Measurements from ENCODE around the gene SETDB1.

The SETDB1 gene

DNA sequence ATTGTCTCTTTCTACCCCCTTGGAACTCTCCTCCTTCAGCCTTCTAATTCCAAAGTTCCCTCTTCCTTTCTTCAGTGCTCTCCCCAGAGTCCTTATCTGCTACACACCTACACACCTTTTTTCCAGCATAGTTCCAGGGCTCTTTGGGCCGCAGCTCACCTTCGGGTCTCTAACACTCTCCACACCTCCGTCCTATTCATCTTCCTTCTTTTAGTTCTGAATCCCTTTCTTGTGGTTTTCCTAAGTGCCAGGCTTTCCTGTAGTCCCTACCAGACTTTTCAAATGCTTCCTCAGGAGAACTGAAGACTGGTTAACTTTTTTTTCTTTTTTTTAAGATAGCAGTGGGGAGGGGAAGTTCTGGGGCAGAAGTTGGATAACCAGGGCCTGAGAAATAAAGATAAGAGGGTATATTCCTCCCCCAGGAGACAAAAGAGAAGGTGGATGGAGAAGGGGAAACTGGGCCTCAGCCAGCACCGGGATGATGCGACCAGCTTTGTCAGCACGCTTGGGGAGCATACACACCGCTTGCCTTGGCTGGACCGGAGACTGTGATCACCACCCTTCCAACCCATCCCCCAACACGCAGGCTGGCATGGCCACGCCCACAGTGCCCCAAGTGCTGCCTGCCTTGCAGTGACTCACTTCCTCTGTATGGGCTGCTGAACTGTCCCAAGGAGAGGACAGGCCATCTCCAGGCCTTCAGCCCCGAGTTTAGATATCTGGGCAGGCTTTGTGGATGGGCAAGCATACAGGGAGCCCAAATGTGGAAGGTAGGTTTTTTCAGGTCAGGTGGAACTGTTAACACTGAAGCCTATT, 50.9 kb downstream of the SETDB1 start:
- peak; percentile 82 to 87 for DNase-seq

DNA sequence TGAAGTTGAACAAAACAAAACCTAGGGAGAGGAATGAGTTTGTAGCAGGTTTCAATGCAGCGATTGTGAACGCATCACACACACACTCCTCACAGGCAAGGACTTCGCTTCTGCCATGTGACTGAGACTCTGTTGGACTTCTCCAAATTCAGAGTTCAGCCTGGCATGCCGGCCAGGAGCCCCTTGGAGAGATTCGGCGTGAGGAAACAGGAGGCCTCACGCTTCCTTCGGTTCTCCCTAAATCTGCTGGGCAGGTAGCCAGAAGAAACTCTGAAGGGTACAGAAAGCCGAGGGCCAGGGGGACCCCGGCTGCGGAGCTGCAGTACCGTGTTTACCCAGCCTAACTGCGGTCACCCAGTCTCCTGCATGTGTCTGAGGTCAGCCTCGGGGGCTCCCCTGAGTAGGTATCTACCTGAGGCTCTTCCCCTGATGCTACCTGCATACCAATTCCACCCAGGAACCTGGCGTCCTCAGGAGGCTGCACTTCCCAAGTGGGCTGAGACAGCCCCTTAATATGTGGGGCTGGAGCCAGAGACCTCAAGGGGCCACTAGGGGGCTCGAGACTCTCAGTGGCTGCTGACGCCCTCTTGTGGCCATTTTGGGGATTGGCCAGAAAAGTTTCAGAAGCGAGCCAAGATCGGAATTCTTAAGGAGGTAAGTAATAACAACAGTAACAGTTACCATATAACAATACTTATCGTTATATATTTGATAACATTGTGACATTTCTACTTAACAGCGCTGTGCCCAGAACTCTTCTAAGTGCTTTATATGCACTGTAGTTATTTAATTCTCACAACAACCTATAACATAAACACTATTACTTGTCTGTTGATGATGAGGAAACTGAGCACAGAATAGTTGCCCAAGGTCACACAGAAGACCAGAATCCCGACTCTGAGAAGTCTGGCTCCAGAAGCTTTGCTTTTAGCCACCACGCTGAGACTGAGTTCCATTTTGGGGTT, 53.2 kb downstream of the SETDB1 start:
- DNase-seq = peak; percentile 85 to 91

DNA sequence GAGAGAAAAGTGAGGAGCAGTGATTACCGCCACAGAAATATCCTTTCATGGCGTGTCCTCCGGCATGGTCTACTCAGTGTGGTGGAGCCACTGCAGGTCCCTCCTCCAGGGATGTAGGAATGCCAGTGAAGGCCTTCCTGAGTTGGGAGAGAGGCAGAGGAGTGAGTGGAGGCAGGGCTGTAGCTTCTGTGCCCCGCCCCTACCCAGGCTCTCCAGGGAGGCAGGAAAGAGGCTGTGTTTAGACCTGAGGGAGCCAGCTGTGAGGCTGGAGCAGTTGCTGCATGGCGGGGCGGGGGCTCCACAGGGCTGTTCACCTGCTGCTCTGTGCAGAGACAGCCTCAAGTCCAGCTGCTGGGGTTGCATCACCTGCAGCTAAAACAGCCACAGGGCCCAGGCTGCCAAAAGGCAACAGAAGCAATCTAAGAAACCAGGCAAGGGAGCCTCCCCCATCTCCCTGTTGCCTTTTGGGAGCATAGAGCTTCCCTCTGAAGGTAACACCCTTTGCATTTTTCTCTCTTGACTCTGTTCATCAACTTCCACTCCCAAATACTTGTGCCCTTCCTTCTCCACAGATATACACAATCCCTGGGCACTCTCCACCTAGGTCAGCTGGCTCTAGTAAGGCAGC, 55.1 kb downstream of the SETDB1 start:
- DNase-seq = no peak

DNA sequence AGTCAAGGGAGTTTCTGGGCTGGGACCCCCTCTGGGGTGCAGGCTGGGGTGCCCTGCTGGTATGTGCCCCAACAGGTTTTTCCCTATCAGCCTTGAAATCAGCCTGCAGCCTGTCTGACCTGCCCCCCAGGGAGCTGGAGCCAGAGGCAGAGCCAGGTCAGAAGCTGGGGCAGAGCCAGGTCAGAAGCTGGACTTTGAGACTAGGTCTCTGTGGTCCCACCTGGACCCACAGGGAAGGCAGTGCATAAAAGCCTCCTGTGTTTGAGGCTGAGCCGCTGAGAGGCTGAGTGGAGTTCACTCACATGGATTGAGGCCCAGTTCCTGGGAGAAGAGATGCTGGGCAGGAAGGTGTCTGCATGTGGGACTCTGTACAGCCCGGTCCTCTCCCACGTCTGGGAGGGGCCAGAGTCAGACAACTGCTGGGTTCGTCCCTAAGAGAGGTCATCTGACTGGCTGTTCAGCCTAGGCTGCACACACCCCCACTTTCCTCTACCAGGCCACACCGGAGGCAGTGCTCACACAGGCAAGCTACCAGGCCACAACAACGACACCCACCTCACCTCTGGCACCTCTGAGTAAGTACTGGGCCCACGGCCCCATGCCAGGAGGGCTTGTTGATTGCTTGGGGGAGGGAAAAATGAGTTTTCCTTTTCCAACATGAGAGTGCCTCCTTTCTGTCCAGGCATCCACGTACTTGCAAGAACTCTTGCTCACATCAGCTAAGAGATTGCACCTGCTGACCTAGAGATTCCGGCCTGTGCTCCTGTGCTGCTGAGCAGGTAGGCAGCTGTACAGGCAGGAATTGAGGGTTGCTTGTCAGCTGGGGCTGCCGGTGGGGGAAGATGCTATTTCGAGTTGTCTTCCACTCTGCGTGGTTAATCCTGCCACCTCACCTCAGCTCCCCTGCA, 55.9 kb downstream of the SETDB1 start, which contains the start of gene ANXA9:
TSS of gene ANXA9 (plus strand) at position 488 of the 908 bp plus-strand sequence. CDS start 814 bp downstream, outside the sequence.
- DNase-seq = no peak

DNA sequence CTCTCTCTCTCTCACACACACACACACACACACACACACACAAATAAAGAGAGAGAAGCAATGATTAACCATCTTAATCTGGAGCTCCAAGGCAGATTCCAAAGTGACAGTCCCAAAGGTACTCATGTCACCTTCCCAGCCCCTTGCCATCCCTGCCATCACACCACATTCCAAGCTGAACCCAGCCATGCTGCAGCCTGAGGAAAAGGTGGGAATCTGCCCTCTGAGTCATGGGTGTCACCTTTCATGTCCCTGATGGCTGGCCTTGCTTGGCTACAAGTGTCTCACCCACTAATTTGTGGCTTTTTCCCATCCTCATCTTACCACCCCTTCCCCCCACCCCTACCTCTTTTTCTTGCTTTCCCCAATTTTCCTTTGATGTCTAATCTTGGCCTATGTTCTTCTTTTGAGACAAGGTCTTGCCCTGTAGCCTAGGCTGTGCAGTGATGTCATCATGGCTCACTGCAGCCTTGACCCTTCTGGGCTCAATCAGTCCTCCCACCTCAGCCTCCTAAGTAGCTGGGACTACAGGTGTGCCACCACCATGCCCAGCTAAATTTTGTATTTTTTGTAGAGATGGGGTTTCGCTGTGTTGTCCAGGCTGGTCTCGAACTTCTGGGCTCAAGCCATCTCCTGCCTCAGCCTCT, 59.1 kb downstream of the SETDB1 start:
- DNase-seq = no peak

DNA sequence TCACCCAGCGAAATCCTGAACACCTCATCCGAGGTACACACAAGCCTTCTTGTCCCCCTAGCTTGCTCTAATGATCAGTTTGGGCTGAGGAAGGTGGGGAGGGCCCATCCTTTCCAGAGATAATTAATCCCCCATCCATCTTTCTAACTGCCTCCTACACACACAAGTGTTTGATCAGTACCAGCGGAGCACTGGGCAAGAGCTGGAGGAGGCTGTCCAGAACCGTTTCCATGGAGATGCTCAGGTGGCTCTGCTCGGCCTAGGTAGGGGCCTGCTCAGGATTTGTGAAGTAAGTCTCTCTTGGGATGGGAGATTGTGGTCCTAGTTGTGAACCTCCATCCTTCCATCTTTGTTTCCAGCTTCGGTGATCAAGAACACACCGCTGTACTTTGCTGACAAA, 61.8 kb downstream of the SETDB1 start:
- no peak for DNase-seq

DNA sequence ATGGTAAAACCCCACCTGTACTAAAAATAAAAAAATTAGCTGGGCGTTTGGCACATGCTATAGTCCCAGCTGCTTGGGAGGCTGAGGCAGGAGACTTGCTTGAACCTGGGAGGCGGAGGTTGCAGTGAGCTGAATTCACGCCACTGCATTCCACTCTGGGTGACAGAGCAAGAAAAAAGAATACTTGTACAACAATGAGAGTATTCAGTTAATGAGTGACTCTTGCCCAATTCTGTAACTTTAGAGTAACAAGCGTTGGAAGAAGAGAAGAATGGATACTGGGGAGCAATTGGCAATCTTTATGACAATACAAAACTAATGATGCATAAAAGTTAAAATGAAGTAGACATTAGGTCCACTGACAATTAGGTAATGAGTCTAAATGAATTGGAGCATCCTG, 66.5 kb downstream of the SETDB1 start:
- DNase-seq = no peak

DNA sequence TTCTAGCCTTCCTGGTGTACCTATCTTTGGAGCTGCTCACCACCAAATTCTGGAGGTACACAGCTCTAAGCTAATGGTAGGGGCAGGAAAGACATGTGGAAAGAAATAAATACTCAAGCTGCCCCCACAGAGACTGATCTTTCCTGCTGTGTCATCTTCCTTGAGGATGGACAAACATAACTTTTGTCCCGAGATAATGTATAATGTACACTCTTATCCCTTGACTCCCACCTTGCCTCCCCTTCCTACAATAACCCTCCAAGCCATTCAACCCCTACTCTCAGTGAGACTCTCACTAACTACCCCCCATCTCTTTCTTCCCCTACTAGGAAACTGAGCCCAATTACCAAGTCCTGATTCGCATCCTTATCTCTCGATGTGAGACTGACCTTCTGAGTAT, 68.1 kb downstream of the SETDB1 start:
- DNase-seq = no peak

DNA sequence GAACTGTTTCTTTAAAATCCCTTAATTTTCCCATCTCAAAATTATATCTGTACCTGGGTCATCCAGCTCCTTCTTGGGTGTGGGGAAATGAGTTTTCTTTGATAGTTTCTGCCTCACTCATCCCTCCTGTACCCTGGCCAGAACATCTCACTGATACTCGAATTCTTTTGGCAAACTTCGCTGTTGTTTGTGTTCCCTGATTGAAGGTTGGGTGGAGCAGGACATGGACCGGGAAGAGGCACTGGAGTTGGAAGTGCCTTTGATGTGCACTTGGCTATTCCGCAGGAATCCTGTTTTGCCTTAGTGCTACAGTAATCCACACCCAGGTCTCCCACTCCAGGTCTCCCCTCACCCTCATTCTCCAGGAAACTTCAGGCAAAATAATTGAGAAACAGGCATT, 69.3 kb downstream of the SETDB1 start:
- no peak for DNase-seq

DNA sequence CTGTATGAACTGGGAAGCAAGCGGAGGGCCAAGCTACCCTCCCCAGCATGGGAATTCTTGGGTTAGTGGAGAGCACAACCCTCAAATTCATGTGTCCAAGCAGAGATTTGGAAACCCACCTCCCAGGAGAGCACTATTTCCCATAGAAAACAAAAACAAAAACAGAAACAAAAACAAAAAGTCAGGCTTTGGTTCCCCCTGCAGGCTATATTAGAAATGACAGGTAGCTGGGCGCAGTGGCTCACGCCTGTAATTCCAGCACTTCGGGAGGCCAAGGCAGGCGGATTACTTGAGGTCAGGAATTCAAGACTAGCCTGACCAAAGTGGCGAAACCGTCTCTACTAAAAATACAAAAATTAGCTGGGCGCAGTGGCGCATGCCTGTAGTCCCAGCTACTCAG, 69.7 kb downstream of the SETDB1 start:
- peak in 1 of 2 donors; percentile 54 for DNase-seq

DNA sequence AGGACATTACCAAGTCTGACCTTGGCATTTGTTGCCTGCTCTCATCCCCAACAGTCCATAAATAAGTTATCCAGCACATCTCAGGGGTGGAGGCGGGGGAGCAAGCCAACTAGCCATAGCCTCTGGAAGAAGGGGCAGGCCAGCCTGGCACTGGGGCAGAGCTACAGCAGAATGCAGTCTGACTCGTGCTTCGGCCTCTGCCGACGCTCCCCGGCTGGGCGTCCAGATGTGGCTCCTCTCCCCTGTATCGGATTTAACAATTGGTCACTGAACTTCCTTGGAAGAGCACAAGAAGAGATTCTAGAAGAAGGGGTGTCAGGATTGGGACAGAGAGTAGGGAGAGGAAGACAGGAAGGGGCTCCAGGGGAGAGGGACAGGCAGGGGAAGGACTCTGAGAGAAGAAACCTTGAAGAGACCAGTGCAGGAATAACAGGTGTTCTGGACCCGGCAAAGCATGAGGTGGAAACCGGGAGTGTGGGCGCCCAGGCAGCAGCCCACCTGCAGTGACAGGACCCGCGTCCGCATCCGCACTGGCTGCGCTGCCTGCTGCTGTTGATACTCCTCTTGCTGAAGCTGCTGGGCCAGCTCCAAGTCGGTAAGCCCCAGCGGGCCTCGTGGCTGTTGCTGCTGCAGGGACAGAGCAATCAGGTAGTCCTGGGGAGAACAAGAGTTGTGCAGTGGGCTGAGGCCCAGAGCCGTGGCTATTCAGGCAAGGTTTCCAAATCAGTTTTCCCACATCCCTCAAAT, 71.1 kb downstream of the SETDB1 start:
- DNase-seq = no peak

DNA sequence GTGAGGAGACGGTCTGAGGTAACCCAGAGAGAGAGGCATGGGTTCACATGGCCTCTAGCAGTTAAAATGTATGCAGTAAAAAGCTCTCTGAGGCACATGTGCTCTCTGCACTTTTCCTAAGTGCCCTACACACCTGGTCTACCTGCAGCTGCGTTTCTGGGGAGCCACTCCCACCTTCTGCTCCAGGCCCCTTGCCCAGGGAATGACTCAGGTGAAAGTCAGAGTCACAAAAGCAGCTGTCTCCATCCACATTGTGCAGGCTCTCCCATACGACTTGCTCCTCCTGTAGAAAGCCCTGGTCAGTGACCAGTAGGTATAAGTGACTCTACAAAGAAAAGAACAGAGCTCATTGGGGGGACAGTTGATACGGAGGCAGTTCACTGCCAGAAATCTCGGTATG, 71.8 kb downstream of the SETDB1 start:
- DNase-seq = no peak

DNA sequence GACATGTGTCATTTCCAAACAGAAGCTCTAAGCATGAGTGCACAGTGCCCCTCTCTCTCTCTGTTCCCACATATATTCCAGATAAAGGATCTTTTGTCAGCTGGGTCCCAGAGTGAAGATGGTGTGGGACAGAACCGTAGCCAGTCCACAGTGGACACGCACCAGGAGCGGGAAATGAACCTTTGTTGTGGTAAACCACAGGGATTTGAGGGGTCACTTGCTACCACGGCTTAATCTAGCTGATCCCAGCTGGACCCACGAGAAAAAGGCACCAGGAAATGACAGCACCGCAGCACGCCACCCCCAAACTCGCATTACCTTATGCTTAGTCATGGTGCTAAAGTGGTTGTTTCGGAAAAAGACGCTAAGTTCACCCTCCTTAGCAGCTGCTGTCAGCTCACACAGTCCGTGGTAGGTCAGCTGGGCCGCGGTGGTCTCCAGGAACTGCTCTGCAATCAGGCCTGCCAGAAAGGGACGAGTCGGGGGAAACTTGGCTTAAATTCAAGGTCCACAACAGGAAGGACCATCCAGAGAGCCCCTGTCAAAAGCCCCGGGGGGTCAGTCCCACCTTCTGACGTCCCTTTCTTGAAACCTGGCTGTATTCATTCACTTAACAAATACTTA, 73.0 kb downstream of the SETDB1 start:
- DNase-seq = no peak

DNA sequence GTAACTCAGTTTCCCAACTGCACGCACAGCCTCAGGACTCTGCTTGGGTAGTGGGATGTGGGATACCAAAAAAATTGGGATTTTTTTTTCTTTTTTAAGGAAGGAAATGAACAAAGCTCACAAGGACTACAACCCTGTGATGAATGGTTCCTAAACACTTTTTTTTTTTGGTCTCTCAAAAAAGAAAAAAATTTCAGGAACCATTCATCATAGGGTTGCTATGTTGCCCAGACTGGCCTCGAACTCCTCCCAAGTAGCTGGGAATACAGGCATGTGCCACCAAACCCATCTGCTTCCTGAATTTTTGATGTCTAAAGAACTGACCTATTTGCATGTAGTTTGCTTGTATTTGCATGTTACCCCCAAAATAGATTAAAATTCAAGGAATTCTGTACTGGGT, 73.8 kb downstream of the SETDB1 start:
- DNase-seq = no peak

DNA sequence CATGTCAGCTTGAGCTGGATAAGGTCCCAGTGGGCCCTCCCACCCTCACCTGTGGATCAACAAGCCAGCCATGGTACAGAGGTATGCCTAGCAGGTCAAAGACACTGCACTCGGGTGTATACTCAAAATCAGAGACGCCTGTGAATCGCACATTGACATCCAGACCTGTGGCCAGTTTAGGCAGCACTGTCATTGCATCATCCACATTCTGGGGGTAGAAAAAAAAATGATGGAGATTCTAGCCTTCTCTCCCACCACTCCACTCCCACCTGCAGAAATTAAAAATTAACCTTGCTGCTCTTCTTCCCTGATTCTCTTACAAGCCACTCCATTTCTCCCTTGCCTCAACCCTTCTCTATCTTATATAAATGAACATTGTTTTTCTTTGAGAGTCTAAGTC, 74.2 kb downstream of the SETDB1 start:
- no peak for DNase-seq

DNA sequence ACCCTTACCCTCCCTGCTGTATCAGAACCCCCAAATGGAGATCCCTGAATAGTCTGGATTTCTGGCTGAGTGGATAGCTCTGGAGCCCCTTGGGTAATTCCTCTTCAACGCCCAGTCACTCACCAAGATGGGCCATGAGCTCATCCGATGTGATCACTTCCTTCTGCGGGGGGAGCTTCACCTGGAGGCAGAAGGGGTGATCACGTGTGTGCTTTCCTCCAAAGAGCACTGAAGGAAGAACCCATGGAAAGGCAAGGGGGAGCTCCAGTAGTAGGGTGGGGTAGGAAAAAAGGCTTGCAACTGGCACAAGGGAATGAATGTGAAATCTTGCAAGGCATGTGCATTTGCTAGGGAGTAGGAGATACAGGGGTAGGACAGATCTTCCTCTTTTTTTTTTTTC, 75.4 kb downstream of the SETDB1 start:
- no peak for DNase-seq

DNA sequence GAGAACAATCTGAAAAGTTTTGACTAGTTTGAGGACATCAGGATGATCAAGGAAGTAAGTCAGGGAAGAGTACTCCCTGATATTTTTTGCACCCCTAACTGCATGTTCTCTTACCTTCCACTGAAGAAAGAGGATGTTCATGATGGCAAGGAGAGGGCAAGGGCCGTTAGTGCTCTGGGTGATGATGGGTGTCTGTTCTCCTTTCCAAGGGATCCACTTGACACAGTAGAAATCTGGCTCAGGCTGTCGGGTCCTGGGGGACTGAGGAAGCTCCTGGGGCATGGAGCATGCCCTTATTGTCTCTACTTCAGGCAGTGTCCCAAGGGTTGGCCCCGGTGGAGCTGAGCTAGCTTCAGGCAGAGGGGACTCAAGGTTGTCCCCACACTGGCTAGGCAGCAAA, 75.9 kb downstream of the SETDB1 start:
- DNase-seq = no peak

DNA sequence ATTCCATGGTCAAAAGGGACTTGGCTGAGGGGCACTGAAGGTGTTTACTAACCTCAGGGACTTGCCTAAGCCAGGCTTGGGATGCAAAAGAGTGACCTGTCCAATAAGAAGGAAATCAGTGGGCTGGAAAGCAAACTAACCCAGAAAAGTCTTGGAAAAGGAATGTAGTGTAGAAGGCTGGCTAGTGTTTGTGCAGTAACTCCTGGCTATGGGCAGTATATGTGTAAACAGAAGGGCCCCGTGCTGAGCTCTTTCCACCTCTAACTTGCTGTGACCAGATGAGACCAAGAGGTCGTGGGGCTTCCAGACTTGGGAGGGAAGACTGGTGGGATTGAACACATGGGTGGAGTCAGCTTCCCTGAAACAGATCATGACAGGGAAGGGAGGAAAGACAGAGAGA, 76.4 kb downstream of the SETDB1 start:
- DNase-seq = no peak

DNA sequence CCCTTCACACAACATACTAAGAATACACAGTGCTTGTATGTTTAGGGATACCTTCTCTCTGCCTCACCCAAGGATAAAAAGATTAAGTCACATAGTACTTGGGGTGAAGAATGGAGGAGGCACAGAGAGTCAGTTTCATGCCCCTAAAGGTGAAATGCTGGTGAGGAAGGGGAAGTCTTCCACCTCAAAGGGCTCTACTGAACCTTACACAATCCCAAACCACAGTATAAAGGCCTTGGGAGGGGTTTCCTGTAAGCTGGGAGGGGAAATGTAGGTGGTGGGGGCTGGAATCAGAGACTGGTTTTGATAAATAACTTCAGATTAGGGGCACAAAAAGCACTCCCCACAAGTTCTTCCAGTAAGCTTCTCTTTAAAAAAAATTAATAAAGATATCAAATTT, 77.0 kb downstream of the SETDB1 start:
- DNase-seq = peak in 1 of 2 donors; percentile 32

DNA sequence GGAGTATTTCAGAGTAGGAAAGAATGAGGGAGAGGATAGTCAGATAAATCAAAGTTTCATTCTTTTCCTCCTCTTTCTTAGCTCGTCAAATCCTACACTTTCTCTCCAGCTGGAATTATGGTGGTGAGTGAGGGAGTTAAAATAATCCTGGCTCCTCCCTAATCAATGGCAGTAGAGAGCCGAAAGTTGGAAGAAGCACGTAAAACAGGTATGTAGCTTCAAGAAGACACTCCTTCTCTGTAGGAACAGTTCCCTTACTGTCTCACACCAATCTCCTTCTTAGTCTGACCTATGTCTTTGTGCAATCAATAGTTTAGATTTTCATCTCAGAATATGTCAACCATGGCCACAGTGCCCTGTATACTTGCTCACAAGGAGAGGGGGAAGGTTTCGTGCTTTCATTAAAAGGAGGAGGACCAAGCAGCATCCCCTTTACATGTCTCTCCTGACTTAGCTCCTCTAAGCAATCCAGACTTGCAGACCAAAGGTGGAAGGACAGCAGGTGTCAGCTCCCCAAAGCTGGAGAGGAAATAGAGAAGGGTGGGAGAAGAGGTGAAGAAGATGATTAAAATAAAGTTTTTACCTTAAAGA, 79.7 kb downstream of the SETDB1 start:
- DNase-seq = no peak

Measured in CD4-positive, alpha-beta T cell treated with Interleukin-1 beta for 1 hour (primary cell).